ENCODE measurements around the gene REG1A.

GRCh38 chr2:79087785-79088364 is 32.4 kb upstream of the REG1A start, which contains the start of gene REG1B:
- no peak for TF ChIP-seq CTCF (IDR thresholded peaks at IDR 0.05)
- TF ChIP-seq POLR2A (IDR thresholded peaks at IDR 0.05), result no peak
